Type B pancreatic cell (in vitro differentiated cells): Measurements from ENCODE around the gene TMEM50B. TPM values are rescaled to one million over a fixed set of nuclear protein-coding genes. Genes with fewer than 3 reads are reported as not detected.
"Not testable (repeated sequence)": the region's sequence is repeated elsewhere in the genome, so short reads cannot be mapped to it uniquely, and the experiment has no call there.

Experiments
- DNase-seq: peaks from one replicate; pipeline ENCODE4 v3.0.0; 2021; ENCODE audit warnings: mixed read lengths; ENCODE audit not compliant: unreplicated experiment; ENCODE audit errors: extremely low spot score
- H3K27ac Mint-ChIP-seq: 2 replicates; pipeline ENCODE4 v1.8.0; 2021; ENCODE audit warnings: mild to moderate bottlenecking, mixed read lengths
- H3K27me3 Mint-ChIP-seq: 2 replicates; pipeline ENCODE4 v1.8.0; 2021; ENCODE audit warnings: mixed read lengths
- H3K36me3 Mint-ChIP-seq: 2 replicates; pipeline ENCODE4 v1.8.0; 2021; ENCODE audit warnings: mixed read lengths
- H3K4me1 Mint-ChIP-seq: one replicate; pipeline ENCODE4 v1.8.0; 2021; ENCODE audit warnings: mixed read lengths; ENCODE audit not compliant: unreplicated experiment
- H3K4me3 Mint-ChIP-seq: 2 replicates; pipeline ENCODE4 v1.8.0; 2021; ENCODE audit warnings: mild to moderate bottlenecking, mixed read lengths
- H3K9me3 Mint-ChIP-seq: 2 replicates; pipeline ENCODE4 v1.8.0; 2021; ENCODE audit warnings: mixed read lengths
- total RNA-seq: library from RNA; stranded (reverse); gene quantifications from 2 replicates; pipeline ENCODE4 v1.2.1, GENCODE V29; 2021; ENCODE audit warnings: low replicate concordance
- TF ChIP-seq, protein P1 (sequence below): fragments of 200-600 bp; sonication (generic); conservative IDR thresholded peaks from 2 replicates; pipeline ENCODE4 v1.5.0; 2021; ENCODE audit warnings: antibody characterized with exemption, mild to moderate bottlenecking

Gene TMEM50B
- total RNA-seq, 1 donor from 2014 or later, result 44.7 TPM

- Mint-ChIP-seq H3K4me3 (no peak overlapping the region), H3K36me3 (peaks cover 5% of the 10 kb centered on the region), H3K4me1 (no peaks in the 10 kb centered on the region), H3K9me3 (no peaks in the 10 kb centered on the region), H3K27ac (no peak overlapping the region), H3K27me3 (no peaks in the 10 kb centered on the region)
- DNase-seq, result no peak
- TF ChIP-seq, protein P1, sequence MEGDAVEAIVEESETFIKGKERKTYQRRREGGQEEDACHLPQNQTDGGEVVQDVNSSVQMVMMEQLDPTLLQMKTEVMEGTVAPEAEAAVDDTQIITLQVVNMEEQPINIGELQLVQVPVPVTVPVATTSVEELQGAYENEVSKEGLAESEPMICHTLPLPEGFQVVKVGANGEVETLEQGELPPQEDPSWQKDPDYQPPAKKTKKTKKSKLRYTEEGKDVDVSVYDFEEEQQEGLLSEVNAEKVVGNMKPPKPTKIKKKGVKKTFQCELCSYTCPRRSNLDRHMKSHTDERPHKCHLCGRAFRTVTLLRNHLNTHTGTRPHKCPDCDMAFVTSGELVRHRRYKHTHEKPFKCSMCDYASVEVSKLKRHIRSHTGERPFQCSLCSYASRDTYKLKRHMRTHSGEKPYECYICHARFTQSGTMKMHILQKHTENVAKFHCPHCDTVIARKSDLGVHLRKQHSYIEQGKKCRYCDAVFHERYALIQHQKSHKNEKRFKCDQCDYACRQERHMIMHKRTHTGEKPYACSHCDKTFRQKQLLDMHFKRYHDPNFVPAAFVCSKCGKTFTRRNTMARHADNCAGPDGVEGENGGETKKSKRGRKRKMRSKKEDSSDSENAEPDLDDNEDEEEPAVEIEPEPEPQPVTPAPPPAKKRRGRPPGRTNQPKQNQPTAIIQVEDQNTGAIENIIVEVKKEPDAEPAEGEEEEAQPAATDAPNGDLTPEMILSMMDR, result no peak
Measured at GRCh38 chr21:33458861-33459260, 20.9 kb downstream of the TMEM50B start.

GRCh38 chr21:33455686-33456446 is 23.9 kb downstream of the TMEM50B start:
- TF ChIP-seq, protein P1, result no peak
- H3K9me3 Mint-ChIP-seq, result no peaks in the 10 kb centered on the region
- H3K27ac Mint-ChIP-seq, result no peak overlapping the region
- H3K4me3 Mint-ChIP-seq, result no peak overlapping the region
- peaks cover 14% of the 10 kb centered on the region for H3K36me3 Mint-ChIP-seq
- peaks cover 10% of the 10 kb centered on the region for H3K4me1 Mint-ChIP-seq
- no peak for DNase-seq
- H3K27me3 Mint-ChIP-seq, result no peaks in the 10 kb centered on the region

DNA sequence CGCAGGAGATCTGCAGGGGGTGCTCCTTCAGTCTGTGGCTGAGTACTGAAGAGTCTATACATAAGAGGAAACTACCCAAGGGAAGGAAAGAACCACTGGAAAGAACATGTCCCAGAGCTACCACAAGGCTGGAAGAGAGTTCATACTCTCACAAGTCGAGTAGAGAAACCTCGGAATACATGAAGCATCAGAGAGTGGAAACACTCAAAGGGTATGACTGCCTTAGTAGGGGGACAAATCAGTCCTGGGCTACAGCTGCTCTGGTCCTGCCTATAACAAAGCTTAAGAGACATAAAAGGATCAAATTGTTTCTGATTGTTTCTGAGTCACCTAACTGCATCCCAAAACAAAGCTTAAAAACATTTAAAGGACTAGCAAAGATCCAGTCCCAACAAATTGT is 27.4 kb downstream of the TMEM50B start:
- Mint-ChIP-seq H3K4me1 (peaks cover 10% of the 10 kb centered on the region), H3K4me3 (no peak overlapping the region), H3K9me3 (no peaks in the 10 kb centered on the region), H3K36me3 (peaks cover 13% of the 10 kb centered on the region), H3K27me3 (no peaks in the 10 kb centered on the region), H3K27ac (no peak overlapping the region)
- TF ChIP-seq, protein P1, result no peak
- DNase-seq, result no peak

GRCh38 chr21:33451634-33452071 is 28.1 kb downstream of the TMEM50B start:
- Mint-ChIP-seq H3K27ac (peak overlapping the region; percentile 69), H3K4me3 (peak overlapping the region; percentile 15), H3K36me3 (peaks cover 13% of the 10 kb centered on the region), H3K27me3 (no peaks in the 10 kb centered on the region), H3K4me1 (peaks cover 10% of the 10 kb centered on the region), H3K9me3 (no peaks in the 10 kb centered on the region)
- TF ChIP-seq, protein P1, result no peak
- DNase-seq, result no peak

GRCh38 chr21:33449616-33450015 is 30.2 kb downstream of the TMEM50B start:
- H3K9me3 Mint-ChIP-seq, result no peaks in the 10 kb centered on the region
- H3K36me3 Mint-ChIP-seq, result peaks cover 16% of the 10 kb centered on the region
- H3K4me1 Mint-ChIP-seq, result peaks cover 14% of the 10 kb centered on the region
- no peaks in the 10 kb centered on the region for H3K27me3 Mint-ChIP-seq
- no peak overlapping the region for H3K27ac Mint-ChIP-seq
- no peak overlapping the region for H3K4me3 Mint-ChIP-seq
- TF ChIP-seq, protein P1, result no peak
- no peak for DNase-seq

GRCh38 chr21:33446620-33447019 is 33.2 kb downstream of the TMEM50B start:
- not testable (repeated sequence) for H3K4me3 Mint-ChIP-seq, DNase-seq, H3K4me1 Mint-ChIP-seq, H3K9me3 Mint-ChIP-seq, H3K27me3 Mint-ChIP-seq, H3K36me3 Mint-ChIP-seq, H3K27ac Mint-ChIP-seq
